Cardiac muscle cell (in vitro differentiated cells and primary cell): ENCODE results near the gene IFI27L2. TPM values are rescaled to one million over a fixed set of nuclear protein-coding genes. Genes with fewer than 3 reads are reported as not detected.
"Not testable (repeated sequence)": the region's sequence is repeated elsewhere in the genome, so short reads cannot be mapped to it uniquely, and the experiment has no call there.

Experiments used
- DNase-seq, 2 donors: peaks; one replicate each; pipeline versions ENCODE4 v3.0.0 to v3.0.0-alpha.2; 2010 to 2017; ENCODE audit warnings: low read depth in 1 of 2, low spot score in 1 of 2
- H3K27ac ChIP-seq: fragments of 200-600 bp; sonication (generic); 2 replicates; pipeline ENCODE4 v1.5.1; 2016
- H3K27me3 ChIP-seq: fragments of 200-600 bp; sonication (generic); 2 replicates; pipeline ENCODE4 v1.6.0; 2016; ENCODE audit warnings: control low read depth
- H3K36me3 ChIP-seq: fragments of 200-600 bp; sonication (generic); 2 replicates; pipeline ENCODE4 v1.5.1; 2016; ENCODE audit warnings: control low read depth
- H3K4me1 ChIP-seq: fragments of 200-600 bp; sonication (generic); 2 replicates; pipeline ENCODE4 v1.8.1; 2017; ENCODE audit warnings: low read depth, mild to moderate bottlenecking, mixed run types
- H3K4me3 ChIP-seq: fragments of 200-600 bp; sonication (generic); 2 replicates; pipeline ENCODE4 v1.5.1; 2016; ENCODE audit warnings: mild to moderate bottlenecking
- H3K9me3 ChIP-seq: fragments of 200-600 bp; sonication (generic); 2 replicates; pipeline ENCODE4 v1.5.1; 2017; ENCODE audit warnings: low read depth, mild to moderate bottlenecking, control low read depth
- polyA plus RNA-seq: library from polyadenylated mRNA; unstranded; fragments of >200 nt; fragmentation: Nextera tagmentation; extraction: Ambion mirVana; gene quantifications from 2 replicates; pipeline ENCODE4 v1.2.1, GENCODE V29; 2016
- total RNA-seq: library from RNA; depleted of rRNA; stranded (reverse); fragments of >200 nt; gene quantifications from 2 replicates; pipeline ENCODE4 v1.2.3, GENCODE V29; 2016
- TF ChIP-seq, protein P1 (sequence below): IDR thresholded peaks from 2 replicates; pipeline ENCODE4 v1.5.1; 2012; ENCODE audit warnings: low read depth, mild to moderate bottlenecking, low read length

IFI27L2 gene
- total and polyA plus RNA-seq, 2 experiments from 2014 or later: 251 to 257 TPM

DNA sequence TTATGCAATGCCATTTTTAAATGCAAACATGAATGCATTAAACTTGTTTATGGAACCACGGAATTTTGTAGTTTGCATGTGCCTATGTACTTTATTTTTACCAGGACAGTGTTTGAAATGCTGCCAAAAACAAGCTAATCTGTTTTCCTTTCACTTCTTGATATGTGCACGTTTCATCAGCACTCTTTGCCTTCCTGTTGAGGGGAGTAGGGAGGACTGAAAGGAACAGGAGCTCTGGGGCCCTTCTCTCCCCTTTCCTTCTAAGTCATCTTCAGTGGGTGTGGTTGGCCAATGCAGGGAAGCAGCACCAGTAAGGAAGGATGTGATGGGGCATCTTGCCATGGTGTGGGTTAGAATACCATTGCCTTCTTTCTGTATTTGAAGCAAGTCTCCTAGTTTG is 32.6 kb upstream of the IFI27L2 start:
- no peak overlapping the region for H3K4me3 ChIP-seq
- TF ChIP-seq, protein P1, sequence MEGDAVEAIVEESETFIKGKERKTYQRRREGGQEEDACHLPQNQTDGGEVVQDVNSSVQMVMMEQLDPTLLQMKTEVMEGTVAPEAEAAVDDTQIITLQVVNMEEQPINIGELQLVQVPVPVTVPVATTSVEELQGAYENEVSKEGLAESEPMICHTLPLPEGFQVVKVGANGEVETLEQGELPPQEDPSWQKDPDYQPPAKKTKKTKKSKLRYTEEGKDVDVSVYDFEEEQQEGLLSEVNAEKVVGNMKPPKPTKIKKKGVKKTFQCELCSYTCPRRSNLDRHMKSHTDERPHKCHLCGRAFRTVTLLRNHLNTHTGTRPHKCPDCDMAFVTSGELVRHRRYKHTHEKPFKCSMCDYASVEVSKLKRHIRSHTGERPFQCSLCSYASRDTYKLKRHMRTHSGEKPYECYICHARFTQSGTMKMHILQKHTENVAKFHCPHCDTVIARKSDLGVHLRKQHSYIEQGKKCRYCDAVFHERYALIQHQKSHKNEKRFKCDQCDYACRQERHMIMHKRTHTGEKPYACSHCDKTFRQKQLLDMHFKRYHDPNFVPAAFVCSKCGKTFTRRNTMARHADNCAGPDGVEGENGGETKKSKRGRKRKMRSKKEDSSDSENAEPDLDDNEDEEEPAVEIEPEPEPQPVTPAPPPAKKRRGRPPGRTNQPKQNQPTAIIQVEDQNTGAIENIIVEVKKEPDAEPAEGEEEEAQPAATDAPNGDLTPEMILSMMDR: no peak
- H3K36me3 ChIP-seq: no peaks in the 10 kb centered on the region
- DNase-seq: peak in 1 of 2 donors; percentile 55
- no peaks in the 10 kb centered on the region for H3K4me1 ChIP-seq
- H3K27ac ChIP-seq: no peak overlapping the region
- no peaks in the 10 kb centered on the region for H3K9me3 ChIP-seq
- H3K27me3 ChIP-seq: peaks cover 10% of the 10 kb centered on the region

DNA sequence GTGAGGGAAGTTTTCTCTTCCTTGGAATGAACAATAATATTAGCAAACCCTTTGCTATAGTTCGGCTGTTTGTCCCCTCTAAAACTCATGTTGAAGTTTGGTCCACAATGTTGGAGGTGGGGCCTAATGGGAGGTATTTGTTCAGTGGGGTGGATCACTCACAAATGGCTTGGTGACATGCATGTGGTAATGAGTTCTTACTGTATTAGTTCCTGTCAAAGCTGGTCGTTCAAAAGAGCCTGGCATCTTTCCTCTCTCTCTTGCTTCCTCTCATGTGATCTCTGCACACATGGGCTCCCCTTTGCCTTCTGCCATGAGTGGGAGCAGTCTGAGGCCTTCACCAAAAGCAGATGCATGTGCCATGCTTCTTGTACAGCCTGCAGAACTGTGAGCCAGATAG is 31.7 kb upstream of the IFI27L2 start:
- Histone ChIP-seq H3K36me3 (no peaks in the 10 kb centered on the region), H3K27me3 (peaks cover 10% of the 10 kb centered on the region), H3K4me3 (no peak overlapping the region), H3K27ac (no peak overlapping the region), H3K4me1 (no peaks in the 10 kb centered on the region), H3K9me3 (no peaks in the 10 kb centered on the region)
- no peak for DNase-seq
- TF ChIP-seq, protein P1: no peak

DNA sequence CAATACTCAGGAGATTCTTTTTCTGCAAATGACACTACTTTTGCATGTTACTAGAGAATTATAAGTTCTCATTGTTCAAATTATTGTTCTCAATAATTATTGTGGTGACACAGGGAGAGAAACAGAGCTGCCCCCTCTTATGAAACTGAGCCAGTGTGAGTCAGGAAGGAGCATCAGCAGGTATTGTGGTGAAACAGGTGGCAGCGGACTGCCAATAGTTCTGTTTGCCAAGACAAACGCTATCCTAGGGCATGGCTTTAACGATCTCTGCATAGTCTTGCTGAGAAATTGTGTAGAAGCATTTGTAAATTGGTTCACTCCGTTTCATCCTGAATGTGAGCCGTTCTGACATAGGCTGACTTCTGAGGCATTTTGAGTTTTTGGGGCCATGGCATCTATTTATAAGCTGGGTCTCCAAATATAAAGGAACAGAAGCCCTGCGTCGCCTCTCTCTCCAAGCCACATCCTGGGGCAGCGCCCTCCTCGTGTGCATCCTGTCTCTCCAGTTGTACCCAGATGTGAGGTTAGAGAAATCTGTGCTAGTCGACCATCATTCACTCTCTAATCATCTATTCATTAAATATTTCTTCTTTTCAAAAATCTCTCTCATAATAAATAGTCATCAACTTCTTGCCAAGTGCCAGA is 29.0 kb upstream of the IFI27L2 start:
- Histone ChIP-seq H3K4me3 (no peak overlapping the region), H3K27me3 (peaks cover 8% of the 10 kb centered on the region), H3K27ac (no peak overlapping the region), H3K9me3 (no peaks in the 10 kb centered on the region), H3K36me3 (no peaks in the 10 kb centered on the region), H3K4me1 (no peaks in the 10 kb centered on the region)
- DNase-seq: no peak
- TF ChIP-seq, protein P1: no peak

DNA sequence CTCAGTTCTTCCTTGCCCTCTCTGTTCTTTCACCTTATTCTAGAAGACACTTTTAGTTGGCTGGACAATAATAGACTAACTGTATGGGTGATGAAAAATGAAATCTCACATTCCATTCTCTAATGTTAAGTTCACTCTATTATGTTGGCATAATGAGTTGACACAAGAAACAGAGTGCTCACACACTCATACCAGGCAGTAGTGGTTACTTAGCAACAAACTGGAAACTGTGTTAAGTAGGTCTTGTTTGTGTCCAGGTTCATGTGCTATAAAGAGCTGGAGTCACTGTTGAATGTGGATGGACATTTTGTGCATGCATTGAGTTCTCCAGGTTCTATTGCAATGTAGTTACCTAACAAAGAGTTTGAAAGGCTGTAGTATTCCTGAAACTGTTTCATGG is 27.8 kb upstream of the IFI27L2 start:
- TF ChIP-seq, protein P1: no peak
- Histone ChIP-seq H3K4me3 (no peak overlapping the region), H3K27me3 (peaks cover 16% of the 10 kb centered on the region), H3K9me3 (no peaks in the 10 kb centered on the region), H3K4me1 (no peaks in the 10 kb centered on the region), H3K27ac (no peak overlapping the region), H3K36me3 (no peaks in the 10 kb centered on the region)
- no peak for DNase-seq

DNA sequence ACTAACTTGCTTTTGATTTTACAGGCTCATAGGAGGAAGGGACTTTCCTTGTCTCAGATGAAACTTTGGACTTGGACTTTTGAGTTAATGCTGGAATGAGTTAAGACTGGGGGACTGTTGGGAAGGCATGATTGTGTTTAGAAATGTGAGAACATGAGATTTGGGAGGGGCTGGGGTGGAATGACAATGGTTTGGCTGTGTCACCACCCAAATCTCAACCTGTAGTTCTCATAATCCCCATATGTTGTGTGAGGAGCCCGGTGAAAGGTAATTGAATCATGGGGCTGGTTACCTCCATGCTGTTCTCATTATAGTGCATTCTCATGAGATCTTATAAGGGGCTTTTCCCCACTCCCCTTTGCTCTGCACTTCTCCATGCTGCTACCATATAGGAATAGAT is 26.7 kb upstream of the IFI27L2 start:
- H3K4me1 ChIP-seq, H3K27ac ChIP-seq, H3K36me3 ChIP-seq, H3K9me3 ChIP-seq, DNase-seq, H3K4me3 ChIP-seq: not testable (repeated sequence)
- peaks cover 19% of the 10 kb centered on the region for H3K27me3 ChIP-seq

DNA sequence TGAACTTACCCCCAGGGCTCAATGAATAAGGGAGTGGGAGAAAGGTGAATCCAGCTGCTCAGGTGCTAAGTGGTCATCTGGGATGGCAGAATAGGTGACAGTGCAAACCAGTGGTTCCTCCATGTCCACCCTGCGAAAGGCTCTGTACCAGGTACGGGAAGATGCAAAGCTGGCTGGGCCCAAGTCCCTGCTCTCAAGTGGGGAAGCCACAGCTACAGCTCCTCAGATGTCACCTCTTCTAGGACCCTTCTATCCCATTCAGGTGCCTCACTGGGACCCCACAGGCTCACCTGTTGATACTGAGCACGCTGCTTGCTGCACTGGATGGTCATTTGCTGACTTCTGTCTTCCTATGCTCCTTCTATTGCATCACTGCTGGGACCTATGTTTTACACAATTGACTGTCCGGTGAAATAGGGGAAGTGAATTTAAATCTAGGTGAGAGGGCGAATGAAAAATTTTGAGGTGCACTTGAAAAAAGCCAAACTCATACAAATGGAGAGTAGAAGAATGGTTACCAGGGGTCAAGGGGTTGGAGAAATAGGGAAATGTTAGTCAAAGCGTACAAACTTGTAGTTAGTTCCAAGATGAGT is 24.4 kb upstream of the IFI27L2 start:
- no peak overlapping the region for H3K4me3 ChIP-seq
- TF ChIP-seq, protein P1: no peak
- DNase-seq: no peak

More for the DNA sequence above, 24.4 kb upstream of the IFI27L2 start:
- Histone ChIP-seq H3K27me3 (peaks cover 19% of the 10 kb centered on the region), H3K27ac (no peak overlapping the region), H3K9me3 (no peaks in the 10 kb centered on the region), H3K4me1 (no peaks in the 10 kb centered on the region), H3K36me3 (no peaks in the 10 kb centered on the region)
